GM10248 (cell line): Measurements from ENCODE around the gene ELMO2.

Experiments
- CTCF ChIA-PET: fragments of 300-600 bp; sonication (Branson Sonifier 250); formaldehyde crosslinking; extraction: SDS; loops from one replicate; lab custom pipeline; 2021; ENCODE audit warnings: antibody characterized with exemption; lab: Yijun Ruan, JAX
- POLR2A ChIA-PET: fragments of 350-650 bp; sonication (Branson Sonifier 250); formaldehyde crosslinking; extraction: SDS; loops from one replicate; lab custom pipeline; 2020; ENCODE audit warnings: antibody characterized with exemption; lab: Yijun Ruan, JAX
- DNase-seq: peaks from one replicate; pipeline ENCODE4 v3.0.0; 2012; ENCODE audit errors: extremely low spot score
- CTCF ChIP-seq: IDR thresholded peaks from 2 replicates; pipeline ENCODE4 v1.5.1; 2012; ENCODE audit warnings: mild to moderate bottlenecking, low read depth; ENCODE audit errors: extremely low read depth, missing control alignments, control extremely low read depth

ELMO2 gene

GRCh38 chr20:46334303-46334904 is 72.0 kb downstream of the ELMO2 start:
- POLR2A ChIA-PET, result no interaction called here
- DNase-seq, result no peak
- CTCF ChIA-PET, result interaction anchor here (1.2 to 2.5 kb wide), 2 partner anchors 14 to 28 kb away, joined by 4 to 13 read pairs; no protein-coding TSS in a partner anchor
- no peak for TF ChIP-seq CTCF

GRCh38 chr20:46333161-46333991 is 73.0 kb downstream of the ELMO2 start:
- CTCF ChIA-PET, result interaction anchor here (1.0 to 2.5 kb wide), 3 partner anchors 16 to 27 kb away, joined by 4 to 13 read pairs (median 4); no protein-coding TSS in a partner anchor
- no peak for TF ChIP-seq CTCF
- POLR2A ChIA-PET, result no interaction called here
- no peak for DNase-seq

GRCh38 chr20:46332373-46333160 is 73.8 kb downstream of the ELMO2 start:
- POLR2A ChIA-PET, result interaction anchor here (0.7 kb wide), 2 partner anchors 8 to 111 kb away, joined by 3 to 5 read pairs; no protein-coding TSS in a partner anchor
- no peak for TF ChIP-seq CTCF
- CTCF ChIA-PET, result interaction anchor here (1.0 to 2.5 kb wide), 2 partner anchors 16 to 26 kb away, joined by 4 to 13 read pairs; no protein-coding TSS in a partner anchor
- DNase-seq, result no peak

- no peak for DNase-seq
- ChIA-PET POLR2A (interaction anchor here (0.7 kb wide), 2 partner anchors 9 to 110 kb away, joined by 3 to 5 read pairs; no protein-coding TSS in a partner anchor), CTCF (no interaction called here)
- no peak for TF ChIP-seq CTCF
Observed at GRCh38 chr20:46331611-46332361, 74.6 kb downstream of the ELMO2 start.

GRCh38 chr20:46330831-46331371 is 75.5 kb downstream of the ELMO2 start:
- TF ChIP-seq CTCF, result no peak
- CTCF ChIA-PET, result interaction anchor here (2.8 kb wide), 1 partner anchor 18 kb away, joined by 10 read pairs; no protein-coding TSS in a partner anchor
- no peak for DNase-seq
- POLR2A ChIA-PET, result no interaction called here
